ENCODE results near the gene RASAL2. TPM values are rescaled to one million over a fixed set of nuclear protein-coding genes. Genes with fewer than 3 reads are reported as not detected.
A peak's percentile ranks its signal among the peaks of the same experiment; 100 is the strongest.

RASAL2 gene
- total and polyA plus RNA-seq, 2 experiments from 2014 or later = 16.0 to 42.2 TPM

DNA sequence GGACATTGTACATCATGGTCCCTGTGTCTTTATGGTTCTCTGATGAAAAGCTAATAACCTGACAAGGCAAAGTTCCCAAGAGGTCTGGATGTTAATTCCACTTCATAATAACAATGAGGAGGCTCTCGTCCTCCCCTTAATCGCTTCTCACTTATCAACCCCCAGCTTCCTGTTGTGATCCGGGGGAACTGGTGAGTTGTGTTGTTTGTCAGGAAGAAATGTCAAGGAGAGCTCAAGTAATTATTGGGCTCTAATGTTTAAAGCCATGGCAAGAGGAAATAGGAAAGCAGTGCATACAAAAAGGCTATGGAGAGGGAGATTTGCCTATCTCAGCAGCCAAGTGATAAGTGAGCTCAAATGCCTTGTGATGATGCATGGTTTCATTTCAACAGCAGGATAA, 42.8 kb upstream of the RASAL2 start:
- Histone ChIP-seq H4K20me1 (replicated peaks; ENCODE audit: insufficient read depth) (no peaks in the 10 kb centered on the region), H3K27ac (ENCODE audit: low read depth) (no peak overlapping the region), H3K4me1 (ENCODE audit: insufficient read depth) (peaks cover 42% of the 10 kb centered on the region), H2AFZ (no peak overlapping the region), H3K79me2 (replicated peaks; ENCODE audit: insufficient read depth) (no peaks in the 10 kb centered on the region), H3K36me3 (ENCODE audit: insufficient read depth) (no peaks in the 10 kb centered on the region), H3K9me2 (ENCODE audit: insufficient read depth) (no peaks in the 10 kb centered on the region), H3F3A (replicated peaks; ENCODE audit: low read depth) (0 out of 2 replicates have a peak, but pooled peaks cover 7% of the 10 kb centered on the region), H3K4me2 (peak overlapping the region; percentile 39; the same call in 1 of the 2 replicates), H3K27me3 (ENCODE audit: insufficient read depth) (no peaks in the 10 kb centered on the region), H3K4me3 (no peak overlapping the region)
- TF ChIP-seq, protein P1, sequence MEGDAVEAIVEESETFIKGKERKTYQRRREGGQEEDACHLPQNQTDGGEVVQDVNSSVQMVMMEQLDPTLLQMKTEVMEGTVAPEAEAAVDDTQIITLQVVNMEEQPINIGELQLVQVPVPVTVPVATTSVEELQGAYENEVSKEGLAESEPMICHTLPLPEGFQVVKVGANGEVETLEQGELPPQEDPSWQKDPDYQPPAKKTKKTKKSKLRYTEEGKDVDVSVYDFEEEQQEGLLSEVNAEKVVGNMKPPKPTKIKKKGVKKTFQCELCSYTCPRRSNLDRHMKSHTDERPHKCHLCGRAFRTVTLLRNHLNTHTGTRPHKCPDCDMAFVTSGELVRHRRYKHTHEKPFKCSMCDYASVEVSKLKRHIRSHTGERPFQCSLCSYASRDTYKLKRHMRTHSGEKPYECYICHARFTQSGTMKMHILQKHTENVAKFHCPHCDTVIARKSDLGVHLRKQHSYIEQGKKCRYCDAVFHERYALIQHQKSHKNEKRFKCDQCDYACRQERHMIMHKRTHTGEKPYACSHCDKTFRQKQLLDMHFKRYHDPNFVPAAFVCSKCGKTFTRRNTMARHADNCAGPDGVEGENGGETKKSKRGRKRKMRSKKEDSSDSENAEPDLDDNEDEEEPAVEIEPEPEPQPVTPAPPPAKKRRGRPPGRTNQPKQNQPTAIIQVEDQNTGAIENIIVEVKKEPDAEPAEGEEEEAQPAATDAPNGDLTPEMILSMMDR (conservative IDR thresholded peaks at IDR 0.05; ENCODE audit: low read depth in 2 of 2) = no peak
- TF ChIP-seq, protein P2, sequence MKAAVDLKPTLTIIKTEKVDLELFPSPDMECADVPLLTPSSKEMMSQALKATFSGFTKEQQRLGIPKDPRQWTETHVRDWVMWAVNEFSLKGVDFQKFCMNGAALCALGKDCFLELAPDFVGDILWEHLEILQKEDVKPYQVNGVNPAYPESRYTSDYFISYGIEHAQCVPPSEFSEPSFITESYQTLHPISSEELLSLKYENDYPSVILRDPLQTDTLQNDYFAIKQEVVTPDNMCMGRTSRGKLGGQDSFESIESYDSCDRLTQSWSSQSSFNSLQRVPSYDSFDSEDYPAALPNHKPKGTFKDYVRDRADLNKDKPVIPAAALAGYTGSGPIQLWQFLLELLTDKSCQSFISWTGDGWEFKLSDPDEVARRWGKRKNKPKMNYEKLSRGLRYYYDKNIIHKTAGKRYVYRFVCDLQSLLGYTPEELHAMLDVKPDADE (IDR thresholded peaks at IDR 0.05) = no peak
- no peak for TF ChIP-seq EZH2 (IDR thresholded peaks at IDR 0.05; ENCODE audit: low read depth, unreplicated experiment)
- no peak for TF ChIP-seq ZNF331 (CRISPR knock-in tag; IDR thresholded peaks at IDR 0.05; ENCODE audit: low read depth)
- no peak for TF ChIP-seq STAT1 (IDR thresholded peaks at IDR 0.05; ENCODE audit: unreplicated experiment)
- TF ChIP-seq EZH2phosphoT487 (IDR thresholded peaks at IDR 0.05; ENCODE audit: unreplicated experiment) = no peak
- TF ChIP-seq, protein P3, sequence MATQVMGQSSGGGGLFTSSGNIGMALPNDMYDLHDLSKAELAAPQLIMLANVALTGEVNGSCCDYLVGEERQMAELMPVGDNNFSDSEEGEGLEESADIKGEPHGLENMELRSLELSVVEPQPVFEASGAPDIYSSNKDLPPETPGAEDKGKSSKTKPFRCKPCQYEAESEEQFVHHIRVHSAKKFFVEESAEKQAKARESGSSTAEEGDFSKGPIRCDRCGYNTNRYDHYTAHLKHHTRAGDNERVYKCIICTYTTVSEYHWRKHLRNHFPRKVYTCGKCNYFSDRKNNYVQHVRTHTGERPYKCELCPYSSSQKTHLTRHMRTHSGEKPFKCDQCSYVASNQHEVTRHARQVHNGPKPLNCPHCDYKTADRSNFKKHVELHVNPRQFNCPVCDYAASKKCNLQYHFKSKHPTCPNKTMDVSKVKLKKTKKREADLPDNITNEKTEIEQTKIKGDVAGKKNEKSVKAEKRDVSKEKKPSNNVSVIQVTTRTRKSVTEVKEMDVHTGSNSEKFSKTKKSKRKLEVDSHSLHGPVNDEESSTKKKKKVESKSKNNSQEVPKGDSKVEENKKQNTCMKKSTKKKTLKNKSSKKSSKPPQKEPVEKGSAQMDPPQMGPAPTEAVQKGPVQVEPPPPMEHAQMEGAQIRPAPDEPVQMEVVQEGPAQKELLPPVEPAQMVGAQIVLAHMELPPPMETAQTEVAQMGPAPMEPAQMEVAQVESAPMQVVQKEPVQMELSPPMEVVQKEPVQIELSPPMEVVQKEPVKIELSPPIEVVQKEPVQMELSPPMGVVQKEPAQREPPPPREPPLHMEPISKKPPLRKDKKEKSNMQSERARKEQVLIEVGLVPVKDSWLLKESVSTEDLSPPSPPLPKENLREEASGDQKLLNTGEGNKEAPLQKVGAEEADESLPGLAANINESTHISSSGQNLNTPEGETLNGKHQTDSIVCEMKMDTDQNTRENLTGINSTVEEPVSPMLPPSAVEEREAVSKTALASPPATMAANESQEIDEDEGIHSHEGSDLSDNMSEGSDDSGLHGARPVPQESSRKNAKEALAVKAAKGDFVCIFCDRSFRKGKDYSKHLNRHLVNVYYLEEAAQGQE (IDR thresholded peaks at IDR 0.05; ENCODE audit: unreplicated experiment) = no peak
- TF ChIP-seq, protein P4, sequence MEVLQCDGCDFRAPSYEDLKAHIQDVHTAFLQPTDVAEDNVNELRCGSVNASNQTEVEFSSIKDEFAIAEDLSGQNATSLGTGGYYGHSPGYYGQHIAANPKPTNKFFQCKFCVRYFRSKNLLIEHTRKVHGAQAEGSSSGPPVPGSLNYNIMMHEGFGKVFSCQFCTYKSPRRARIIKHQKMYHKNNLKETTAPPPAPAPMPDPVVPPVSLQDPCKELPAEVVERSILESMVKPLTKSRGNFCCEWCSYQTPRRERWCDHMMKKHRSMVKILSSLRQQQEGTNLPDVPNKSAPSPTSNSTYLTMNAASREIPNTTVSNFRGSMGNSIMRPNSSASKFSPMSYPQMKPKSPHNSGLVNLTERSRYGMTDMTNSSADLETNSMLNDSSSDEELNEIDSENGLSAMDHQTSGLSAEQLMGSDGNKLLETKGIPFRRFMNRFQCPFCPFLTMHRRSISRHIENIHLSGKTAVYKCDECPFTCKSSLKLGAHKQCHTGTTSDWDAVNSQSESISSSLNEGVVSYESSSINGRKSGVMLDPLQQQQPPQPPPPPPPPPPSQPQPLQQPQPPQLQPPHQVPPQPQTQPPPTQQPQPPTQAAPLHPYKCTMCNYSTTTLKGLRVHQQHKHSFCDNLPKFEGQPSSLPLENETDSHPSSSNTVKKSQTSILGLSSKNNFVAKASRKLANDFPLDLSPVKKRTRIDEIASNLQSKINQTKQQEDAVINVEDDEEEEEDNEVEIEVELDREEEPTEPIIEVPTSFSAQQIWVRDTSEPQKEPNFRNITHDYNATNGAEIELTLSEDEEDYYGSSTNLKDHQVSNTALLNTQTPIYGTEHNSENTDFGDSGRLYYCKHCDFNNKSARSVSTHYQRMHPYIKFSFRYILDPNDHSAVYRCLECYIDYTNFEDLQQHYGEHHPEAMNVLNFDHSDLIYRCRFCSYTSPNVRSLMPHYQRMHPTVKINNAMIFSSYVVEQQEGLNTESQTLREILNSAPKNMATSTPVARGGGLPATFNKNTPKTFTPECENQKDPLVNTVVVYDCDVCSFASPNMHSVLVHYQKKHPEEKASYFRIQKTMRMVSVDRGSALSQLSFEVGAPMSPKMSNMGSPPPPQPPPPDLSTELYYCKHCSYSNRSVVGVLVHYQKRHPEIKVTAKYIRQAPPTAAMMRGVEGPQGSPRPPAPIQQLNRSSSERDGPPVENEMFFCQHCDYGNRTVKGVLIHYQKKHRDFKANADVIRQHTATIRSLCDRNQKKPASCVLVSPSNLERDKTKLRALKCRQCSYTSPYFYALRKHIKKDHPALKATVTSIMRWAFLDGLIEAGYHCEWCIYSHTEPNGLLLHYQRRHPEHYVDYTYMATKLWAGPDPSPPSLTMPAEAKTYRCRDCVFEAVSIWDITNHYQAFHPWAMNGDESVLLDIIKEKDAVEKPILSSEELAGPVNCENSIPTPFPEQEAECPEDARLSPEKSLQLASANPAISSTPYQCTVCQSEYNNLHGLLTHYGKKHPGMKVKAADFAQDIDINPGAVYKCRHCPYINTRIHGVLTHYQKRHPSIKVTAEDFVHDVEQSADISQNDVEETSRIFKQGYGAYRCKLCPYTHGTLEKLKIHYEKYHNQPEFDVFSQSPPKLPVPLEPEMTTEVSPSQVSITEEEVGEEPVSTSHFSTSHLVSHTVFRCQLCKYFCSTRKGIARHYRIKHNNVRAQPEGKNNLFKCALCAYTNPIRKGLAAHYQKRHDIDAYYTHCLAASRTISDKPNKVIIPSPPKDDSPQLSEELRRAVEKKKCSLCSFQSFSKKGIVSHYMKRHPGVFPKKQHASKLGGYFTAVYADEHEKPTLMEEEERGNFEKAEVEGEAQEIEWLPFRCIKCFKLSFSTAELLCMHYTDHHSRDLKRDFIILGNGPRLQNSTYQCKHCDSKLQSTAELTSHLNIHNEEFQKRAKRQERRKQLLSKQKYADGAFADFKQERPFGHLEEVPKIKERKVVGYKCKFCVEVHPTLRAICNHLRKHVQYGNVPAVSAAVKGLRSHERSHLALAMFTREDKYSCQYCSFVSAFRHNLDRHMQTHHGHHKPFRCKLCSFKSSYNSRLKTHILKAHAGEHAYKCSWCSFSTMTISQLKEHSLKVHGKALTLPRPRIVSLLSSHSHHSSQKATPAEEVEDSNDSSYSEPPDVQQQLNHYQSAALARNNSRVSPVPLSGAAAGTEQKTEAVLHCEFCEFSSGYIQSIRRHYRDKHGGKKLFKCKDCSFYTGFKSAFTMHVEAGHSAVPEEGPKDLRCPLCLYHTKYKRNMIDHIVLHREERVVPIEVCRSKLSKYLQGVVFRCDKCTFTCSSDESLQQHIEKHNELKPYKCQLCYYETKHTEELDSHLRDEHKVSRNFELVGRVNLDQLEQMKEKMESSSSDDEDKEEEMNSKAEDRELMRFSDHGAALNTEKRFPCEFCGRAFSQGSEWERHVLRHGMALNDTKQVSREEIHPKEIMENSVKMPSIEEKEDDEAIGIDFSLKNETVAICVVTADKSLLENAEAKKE (CRISPR knock-in tag; IDR thresholded peaks at IDR 0.05) = no peak
- no peak for TF ChIP-seq JUNB (IDR thresholded peaks at IDR 0.05; ENCODE audit: unreplicated experiment)
- no peak for TF ChIP-seq CREB1 (CRISPR knock-in tag; IDR thresholded peaks at IDR 0.05; ENCODE audit: low read depth)
- no peak for TF ChIP-seq ZNF114 (CRISPR knock-in tag; IDR thresholded peaks at IDR 0.05)
- TF ChIP-seq NANOG (IDR thresholded peaks at IDR 0.05; ENCODE audit: borderline replicate concordance) = no peak
- no peak for TF ChIP-seq POLR2AphosphoS5 (IDR thresholded peaks at IDR 0.05; ENCODE audit: low read depth)
- Mint-ChIP-seq H3K27me3 (ENCODE audit: insufficient read depth, low read depth, poor library complexity) (no peaks in the 10 kb centered on the region), H3K36me3 (ENCODE audit: low read depth) (no peaks in the 10 kb centered on the region), H3K4me1 (peaks cover 48% of the 10 kb centered on the region), H3K4me3 (no peak overlapping the region), H3K27ac (no peak overlapping the region), H3K9me3 (no peaks in the 10 kb centered on the region)
- ATAC-seq = no peak
- DNase-seq (ENCODE audit: low spot score) = no peak

Data from GM23338 (cell line).